ENCODE data around the gene ABCA12. TPM values are rescaled to one million over a fixed set of nuclear protein-coding genes. Genes with fewer than 3 reads are reported as not detected.

The ABCA12 gene
- total RNA-seq, 1 donor from 2014 or later = not detected

DNA sequence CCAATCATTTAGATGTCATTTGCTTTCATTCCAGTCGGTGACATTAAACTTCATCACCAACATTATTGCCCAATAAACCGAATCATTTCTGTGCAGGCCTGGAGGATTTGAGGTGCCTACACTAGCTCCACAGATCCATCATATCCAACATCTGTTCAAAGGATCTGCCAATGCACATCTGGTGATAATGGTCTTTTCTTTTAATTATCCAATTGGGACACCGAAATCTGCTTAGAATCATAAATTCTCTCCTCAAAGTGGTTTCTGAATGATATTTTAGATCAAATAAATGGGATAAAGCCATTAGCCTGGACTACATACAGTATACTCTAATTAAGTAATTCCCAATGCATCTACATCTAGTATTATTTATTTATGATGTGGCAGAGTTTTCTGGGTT is 85.6 kb downstream of the ABCA12 start:
- H3K36me3 Mint-ChIP-seq (ENCODE audit: low read depth) = no peaks in the 10 kb centered on the region

DNA sequence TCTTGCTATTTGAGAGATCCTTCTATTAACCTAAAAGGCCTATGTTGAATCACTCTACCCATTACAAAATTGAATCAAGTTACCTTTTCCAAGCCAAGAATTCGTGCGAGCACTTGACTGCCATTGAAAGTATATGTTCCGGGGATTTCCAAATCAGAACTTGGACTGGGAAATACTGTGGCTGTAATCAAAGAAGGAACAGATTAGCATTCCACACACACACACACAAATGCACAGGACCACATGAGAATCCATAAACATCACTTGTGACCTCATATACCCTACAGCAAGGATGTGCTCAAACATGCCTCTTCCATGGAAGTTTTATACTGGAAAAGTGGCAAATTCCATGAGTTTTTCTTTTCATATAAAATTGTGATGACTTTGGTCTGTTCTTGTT is 86.0 kb downstream of the ABCA12 start:
- ChIA-PET CTCF (no interaction called here), POLR2A (no interaction called here)
- no peaks in the 10 kb centered on the region for H3K4me1 Mint-ChIP-seq
- intact Hi-C loops (cut with micrococcal nuclease) = no loop called here
- ATAC-seq (ENCODE audit: low read depth) = no peak
- H3K36me3 Mint-ChIP-seq (ENCODE audit: low read depth) = no peaks in the 10 kb centered on the region
- H3K27me3 Mint-ChIP-seq = no peaks in the 10 kb centered on the region
- TF ChIP-seq, protein P1, sequence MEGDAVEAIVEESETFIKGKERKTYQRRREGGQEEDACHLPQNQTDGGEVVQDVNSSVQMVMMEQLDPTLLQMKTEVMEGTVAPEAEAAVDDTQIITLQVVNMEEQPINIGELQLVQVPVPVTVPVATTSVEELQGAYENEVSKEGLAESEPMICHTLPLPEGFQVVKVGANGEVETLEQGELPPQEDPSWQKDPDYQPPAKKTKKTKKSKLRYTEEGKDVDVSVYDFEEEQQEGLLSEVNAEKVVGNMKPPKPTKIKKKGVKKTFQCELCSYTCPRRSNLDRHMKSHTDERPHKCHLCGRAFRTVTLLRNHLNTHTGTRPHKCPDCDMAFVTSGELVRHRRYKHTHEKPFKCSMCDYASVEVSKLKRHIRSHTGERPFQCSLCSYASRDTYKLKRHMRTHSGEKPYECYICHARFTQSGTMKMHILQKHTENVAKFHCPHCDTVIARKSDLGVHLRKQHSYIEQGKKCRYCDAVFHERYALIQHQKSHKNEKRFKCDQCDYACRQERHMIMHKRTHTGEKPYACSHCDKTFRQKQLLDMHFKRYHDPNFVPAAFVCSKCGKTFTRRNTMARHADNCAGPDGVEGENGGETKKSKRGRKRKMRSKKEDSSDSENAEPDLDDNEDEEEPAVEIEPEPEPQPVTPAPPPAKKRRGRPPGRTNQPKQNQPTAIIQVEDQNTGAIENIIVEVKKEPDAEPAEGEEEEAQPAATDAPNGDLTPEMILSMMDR (IDR thresholded peaks at IDR 0.05) = no peak
- H3K27ac Mint-ChIP-seq = no peak overlapping the region
- DNase-seq = no peak
- peaks cover 4% of the 10 kb centered on the region for H3K9me3 Mint-ChIP-seq
- H3K4me3 Mint-ChIP-seq = no peak overlapping the region

More for the DNA sequence above, 85.6 kb downstream of the ABCA12 start:
- Mint-ChIP-seq H3K27me3 (no peaks in the 10 kb centered on the region), H3K9me3 (peaks cover 4% of the 10 kb centered on the region), H3K4me3 (no peak overlapping the region), H3K4me1 (no peaks in the 10 kb centered on the region), H3K27ac (no peak overlapping the region)
- ATAC-seq (ENCODE audit: low read depth) = no peak
- POLR2A ChIA-PET = no interaction called here
- TF ChIP-seq, protein P1 (IDR thresholded peaks at IDR 0.05) = no peak
- no peak for DNase-seq
- CTCF ChIA-PET = no interaction called here
- intact Hi-C loops (cut with micrococcal nuclease) = no loop called here

DNA sequence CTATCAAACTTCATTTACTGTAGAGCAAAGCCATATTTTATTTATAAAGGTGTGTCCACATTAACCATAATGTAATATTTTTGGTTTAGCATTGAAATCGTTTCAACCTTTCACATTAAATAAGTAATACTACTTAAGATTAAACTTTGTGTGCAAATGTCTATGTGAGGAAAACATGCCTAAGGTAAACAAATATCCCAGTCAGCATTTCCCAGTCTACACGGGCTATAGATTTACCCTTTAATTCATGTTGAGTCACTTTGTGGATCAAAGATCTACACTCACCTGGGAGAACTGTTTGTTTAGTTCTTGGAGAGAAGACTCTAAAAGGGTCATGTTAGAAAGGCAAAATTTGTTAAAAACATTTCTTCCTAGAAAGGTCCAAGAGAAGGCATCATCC is 89.1 kb downstream of the ABCA12 start:
- ChIA-PET CTCF (no interaction called here), POLR2A (no interaction called here)
- no peaks in the 10 kb centered on the region for H3K27me3 Mint-ChIP-seq
- H3K4me3 Mint-ChIP-seq = no peak overlapping the region
- intact Hi-C loops (cut with micrococcal nuclease) = no loop called here
- no peak for DNase-seq
- H3K27ac Mint-ChIP-seq = no peak overlapping the region
- no peak for ATAC-seq (ENCODE audit: low read depth)
- H3K36me3 Mint-ChIP-seq (ENCODE audit: low read depth) = no peaks in the 10 kb centered on the region
- TF ChIP-seq, protein P1 (IDR thresholded peaks at IDR 0.05) = no peak
- peaks cover 6% of the 10 kb centered on the region for H3K9me3 Mint-ChIP-seq
- H3K4me1 Mint-ChIP-seq = no peaks in the 10 kb centered on the region

DNA sequence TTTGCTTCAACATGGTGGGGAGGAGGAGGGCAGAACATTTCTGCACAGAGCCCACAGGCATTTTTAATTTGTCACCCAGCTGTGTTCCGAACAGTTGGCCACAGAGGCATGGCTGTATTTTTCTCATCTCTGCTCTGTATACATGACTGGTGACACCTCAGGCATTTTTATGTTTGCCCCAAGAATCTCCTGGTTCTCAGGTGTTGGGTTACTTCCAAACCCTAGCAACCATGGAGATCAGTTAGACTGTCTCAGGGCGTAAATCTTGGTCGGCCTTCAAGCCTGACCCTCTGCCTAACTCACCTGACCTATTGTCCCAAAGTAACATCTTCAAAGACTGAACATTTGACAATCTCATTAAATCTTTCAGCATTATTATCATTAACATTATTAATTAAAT is 100.0 kb downstream of the ABCA12 start:
- H3K27ac Mint-ChIP-seq = no peak overlapping the region
- no peak for ATAC-seq (ENCODE audit: low read depth)
- TF ChIP-seq, protein P1 (IDR thresholded peaks at IDR 0.05) = no peak
- no peaks in the 10 kb centered on the region for H3K27me3 Mint-ChIP-seq
- POLR2A ChIA-PET = no interaction called here
- no peak overlapping the region for H3K4me3 Mint-ChIP-seq
- H3K9me3 Mint-ChIP-seq = no peaks in the 10 kb centered on the region
- intact Hi-C loops (cut with micrococcal nuclease) = no loop called here
- H3K4me1 Mint-ChIP-seq = no peaks in the 10 kb centered on the region
- no peak for DNase-seq
- CTCF ChIA-PET = no interaction called here
- no peaks in the 10 kb centered on the region for H3K36me3 Mint-ChIP-seq (ENCODE audit: low read depth)

DNA sequence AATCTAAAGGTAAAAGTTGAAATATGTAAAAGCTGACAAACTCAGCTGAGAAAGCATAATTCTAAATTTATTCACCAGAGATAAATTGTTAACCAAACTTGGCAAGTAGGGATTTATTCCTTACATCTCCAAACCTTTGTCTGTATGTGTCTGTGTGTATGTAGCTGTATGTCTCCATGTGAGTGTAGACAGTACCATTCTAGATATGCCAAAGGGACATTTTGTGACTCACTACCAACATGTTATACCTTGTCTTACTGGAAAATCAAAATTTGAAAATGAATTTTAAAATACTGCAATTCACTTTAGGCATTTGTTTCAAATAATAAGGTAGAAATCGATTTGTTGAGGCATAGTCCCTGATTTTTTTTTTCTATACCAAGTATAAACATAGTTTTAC is 102.1 kb downstream of the ABCA12 start:
- no peaks in the 10 kb centered on the region for H3K4me1 Mint-ChIP-seq
- intact Hi-C loops (cut with micrococcal nuclease) = no loop called here
- no peaks in the 10 kb centered on the region for H3K9me3 Mint-ChIP-seq
- H3K4me3 Mint-ChIP-seq = no peak overlapping the region
- H3K36me3 Mint-ChIP-seq (ENCODE audit: low read depth) = no peaks in the 10 kb centered on the region
- no peaks in the 10 kb centered on the region for H3K27me3 Mint-ChIP-seq
- ChIA-PET CTCF (no interaction called here), POLR2A (no interaction called here)
- TF ChIP-seq, protein P1 (IDR thresholded peaks at IDR 0.05) = no peak
- ATAC-seq (ENCODE audit: low read depth) = no peak
- H3K27ac Mint-ChIP-seq = no peak overlapping the region
- no peak for DNase-seq

Data from activated B cell treated with CpG ODN at 0.5 μM for 24 hours (primary cell).